Osteoblast (primary cell): ENCODE data around the gene TNPO3. TPM values are rescaled to one million over a fixed set of nuclear protein-coding genes. Genes with fewer than 3 reads are reported as not detected.
"Not testable (repeated sequence)": the region's sequence is repeated elsewhere in the genome, so short reads cannot be mapped to it uniquely, and the experiment has no call there.

Experiments used
- DNase-seq: peaks from one replicate; pipeline ENCODE4 v3.0.0; 2011; ENCODE audit warnings: low spot score, mixed read lengths; ENCODE audit not compliant: insufficient read length; ENCODE audit errors: missing footprints
- H2AFZ ChIP-seq: 2 replicates; pipeline ENCODE4 v1.6.0; 2011; ENCODE audit warnings: mild to moderate bottlenecking, low read length
- H3K27ac ChIP-seq: 2 replicates; pipeline ENCODE4 v1.5.1; 2011; ENCODE audit warnings: mild to moderate bottlenecking, low read depth, low read length, moderate library complexity
- H3K27me3 ChIP-seq: 2 replicates; pipeline ENCODE4 v1.6.0; 2012; ENCODE audit warnings: mild to moderate bottlenecking, control low read depth, inconsistent platforms, low read length, moderate library complexity; ENCODE audit not compliant: insufficient read depth
- H3K36me3 ChIP-seq: 2 replicates; pipeline ENCODE4 v1.5.1; 2011; ENCODE audit warnings: mild to moderate bottlenecking, low read length, control low read depth, moderate library complexity; ENCODE audit not compliant: insufficient read depth
- H3K4me1 ChIP-seq: 2 replicates; pipeline ENCODE4 v1.5.1; 2011; ENCODE audit warnings: mild to moderate bottlenecking, low read length, control low read depth, moderate library complexity; ENCODE audit not compliant: insufficient read depth
- H3K4me2 ChIP-seq: 2 replicates; pipeline ENCODE4 v1.6.0; 2011; ENCODE audit warnings: mild to moderate bottlenecking, low read length; ENCODE audit not compliant: insufficient read depth
- H3K4me3 ChIP-seq: fragments of 200-600 bp; sonication (generic); 3 replicates; pipeline ENCODE4 v1.5.1; 2012; ENCODE audit warnings: mild to moderate bottlenecking, low read length, inconsistent platforms; ENCODE audit not compliant: insufficient read depth
- H3K79me2 ChIP-seq: 2 replicates; pipeline ENCODE4 v1.6.0; 2012; ENCODE audit warnings: mild to moderate bottlenecking, low read length, control low read depth, inconsistent platforms; ENCODE audit not compliant: insufficient read depth
- H3K9me3 ChIP-seq: 2 replicates; pipeline ENCODE4 v1.5.1; 2011; ENCODE audit warnings: low read depth, low read length, control low read depth
- H4K20me1 ChIP-seq: 2 replicates; pipeline ENCODE4 v1.6.0; 2012; ENCODE audit warnings: mild to moderate bottlenecking, low read length, control low read depth; ENCODE audit not compliant: insufficient read depth
- CTCF ChIP-seq: IDR thresholded peaks from 2 replicates; pipeline ENCODE4 v1.5.1; 2011; ENCODE audit warnings: mild to moderate bottlenecking, low read depth, low read length, moderate library complexity; ENCODE audit errors: extremely low read depth
- total RNA-seq: library from RNA; depleted of rRNA; stranded (reverse); fragments of >200 nt; gene quantifications from 2 replicates; pipeline ENCODE4 v1.2.3, GENCODE V29; 2012

The TNPO3 gene
- total RNA-seq, 1 donor: 56.1 TPM

- Histone ChIP-seq H4K20me1 (no peaks in the 10 kb centered on the region), H3K36me3 (no peaks in the 10 kb centered on the region), H3K9me3 (no peaks in the 10 kb centered on the region), H3K4me2 (no peak overlapping the region), H3K27ac (no peak overlapping the region), H3K79me2 (no peaks in the 10 kb centered on the region), H3K27me3 (peaks cover 74% of the 10 kb centered on the region), H3K4me3 (no peak overlapping the region), H3K4me1 (no peaks in the 10 kb centered on the region), H2AFZ (no peak overlapping the region)
- TF ChIP-seq CTCF: no peak
- peak; percentile 73 for DNase-seq
Measured at GRCh38 chr7:128913870-128914565, 140.9 kb downstream of the TNPO3 start.

GRCh38 chr7:128912709-128913495 is 142.0 kb downstream of the TNPO3 start:
- DNase-seq: peak; percentile 31
- not testable (repeated sequence) for H3K4me3 ChIP-seq, H3K4me1 ChIP-seq, H3K79me2 ChIP-seq, H3K4me2 ChIP-seq, H2AFZ ChIP-seq, H3K9me3 ChIP-seq, H4K20me1 ChIP-seq, H3K27ac ChIP-seq, H3K36me3 ChIP-seq
- H3K27me3 ChIP-seq: peaks cover 75% of the 10 kb centered on the region

GRCh38 chr7:128912281-128912680 is 142.6 kb downstream of the TNPO3 start:
- no peaks in the 10 kb centered on the region for H3K4me1 ChIP-seq
- no peaks in the 10 kb centered on the region for H4K20me1 ChIP-seq
- H3K4me2 ChIP-seq: no peak overlapping the region
- H3K27ac ChIP-seq: no peak overlapping the region
- no peak for TF ChIP-seq CTCF
- H3K9me3 ChIP-seq: no peaks in the 10 kb centered on the region
- H3K27me3 ChIP-seq: peaks cover 79% of the 10 kb centered on the region
- no peaks in the 10 kb centered on the region for H3K36me3 ChIP-seq
- H3K79me2 ChIP-seq: no peaks in the 10 kb centered on the region
- DNase-seq: no peak
- no peak overlapping the region for H2AFZ ChIP-seq
- no peak overlapping the region for H3K4me3 ChIP-seq

- Histone ChIP-seq H3K4me2 (no peak overlapping the region), H3K27me3 (peaks cover 78% of the 10 kb centered on the region), H4K20me1 (no peaks in the 10 kb centered on the region), H3K36me3 (no peaks in the 10 kb centered on the region), H3K4me3 (no peak overlapping the region), H3K4me1 (no peaks in the 10 kb centered on the region), H3K27ac (no peak overlapping the region), H3K79me2 (no peaks in the 10 kb centered on the region), H2AFZ (no peak overlapping the region), H3K9me3 (no peaks in the 10 kb centered on the region)
- DNase-seq: peak; percentile 76
- TF ChIP-seq CTCF: no peak
Measured at GRCh38 chr7:128911423-128912031, 143.4 kb downstream of the TNPO3 start.
